ENCODE measurements around the gene DAZL.

DAZL gene

GRCh38 chr3:16543242-16543864, 61.9 kb downstream of the DAZL start:
- no peak for DNase-seq

- DNase-seq, result no peak
Measured at GRCh38 chr3:16538507-16538906, 66.7 kb downstream of the DAZL start.

GRCh38 chr3:16536996-16537395, 68.2 kb downstream of the DAZL start:
- no peak for DNase-seq

Data from NCI-H510A treated with DMSO at 0.1 percent for 48 hours (cell line).